ENCODE results near the gene SMARCB1. TPM values are rescaled to one million over a fixed set of nuclear protein-coding genes. Genes with fewer than 3 reads are reported as not detected.

The SMARCB1 gene
- total and polyA plus RNA-seq, 7 experiments from 2014 or later, result 37.0 to 81.1 (median 49.8) TPM

- Histone ChIP-seq H3K9me3 (ENCODE audit: control insufficient read depth in 2 of 3, low read length in 3 of 3) (peaks cover 0 to 12% (median 0%) of the 10 kb centered on the region in 3 experiments), H3K4me1 (ENCODE audit: control insufficient read depth in 2 of 2, insufficient read depth in 2 of 2, low read length in 2 of 2) (peaks cover 0 to 4% of the 10 kb centered on the region in 2 donors), H3K27ac (ENCODE audit: low read depth, low read length) (no peak overlapping the region), H3K36me3 (ENCODE audit: control insufficient read depth in 2 of 3, insufficient read depth in 3 of 3, low read length in 3 of 3) (peaks cover 0 to 29% (median 14%) of the 10 kb centered on the region in 3 experiments), H3K27me3 (ENCODE audit: control insufficient read depth in 2 of 2, insufficient read depth in 2 of 2, low read length in 2 of 2) (no peaks in the 10 kb centered on the region), H3K4me3 (ENCODE audit: low read length) (no peak overlapping the region)
- ATAC-seq (no peak), DNase-seq (no peak)
- Mint-ChIP-seq H3K27me3 (no peaks in the 10 kb centered on the region), H3K9me3 (peaks cover 0 to 19% (median 7%) of the 10 kb centered on the region in 11 donors), H3K27ac (no peak overlapping the region), H3K4me3 (no peak overlapping the region), H3K4me1 (peaks cover 11 to 13% (median 12%) of the 10 kb centered on the region in 7 donors), H3K36me3 (peaks cover 15 to 38% (median 24%) of the 10 kb centered on the region in 5 donors)
- ChIA-PET POLR2A (no interaction called here), CTCF (interaction anchor here (0.6 to 1.2 kb wide), 2 partner anchors 9 to 48 kb away, joined by 3 to 5 read pairs; no protein-coding TSS in a partner anchor)
- intact Hi-C loops (cut with micrococcal nuclease), result no loop called here
Observed at GRCh38 chr22:23745791-23746190, 41.0 kb upstream of the SMARCB1 start.

GRCh38 chr22:23749841-23750301 is 36.9 kb upstream of the SMARCB1 start:
- intact Hi-C loops (cut with micrococcal nuclease), result loop anchor here (2.0 to 10.0 kb wide), 4 partner anchors 17 to 805 kb away; partner anchors contain the start of genes CHCHD10 (in 1 of the 2), GUCD1 (in 1 of the 2) and SNRPD3 (in 1 of the 2)
- Histone ChIP-seq H3K36me3 (ENCODE audit: control insufficient read depth in 2 of 3, insufficient read depth in 3 of 3, low read length in 3 of 3) (peaks cover 0 to 4% (median 2%) of the 10 kb centered on the region in 3 experiments), H3K4me1 (ENCODE audit: control insufficient read depth in 2 of 2, insufficient read depth in 2 of 2, low read length in 2 of 2) (peaks cover 0 to 9% of the 10 kb centered on the region in 2 donors), H3K4me3 (ENCODE audit: low read length) (no peak overlapping the region), H3K27ac (ENCODE audit: low read depth, low read length) (no peak overlapping the region), H3K9me3 (ENCODE audit: control insufficient read depth in 2 of 3, low read length in 3 of 3) (no peaks in the 10 kb centered on the region), H3K27me3 (ENCODE audit: control insufficient read depth in 2 of 2, insufficient read depth in 2 of 2, low read length in 2 of 2) (no peaks in the 10 kb centered on the region)
- Mint-ChIP-seq H3K4me3 (peak overlapping the region; percentile 63 to 88 (median 82)), H3K4me1 (peaks cover 11 to 18% (median 13%) of the 10 kb centered on the region in 7 donors), H3K27ac (peak overlapping the region in 5 of 9 donors; percentile 37 to 78 (median 65)), H3K36me3 (peaks cover 3 to 13% (median 7%) of the 10 kb centered on the region in 5 donors), H3K9me3 (peaks cover 0 to 5% (median 3%) of the 10 kb centered on the region in 11 donors), H3K27me3 (no peaks in the 10 kb centered on the region)
- DNase-seq (no peak), ATAC-seq (no peak)
- CTCF ChIA-PET, result interaction anchor here (0.6 kb wide), 1 partner anchor 13 kb away, joined by 3 read pairs; no protein-coding TSS in a partner anchor
- POLR2A ChIA-PET, result interaction anchor here (0.6 to 3.4 kb wide), 7 partner anchors 13 to 145 kb away, joined by 3 to 15 read pairs (median 7); partner anchors contain the start of genes C22orf15, CHCHD10, MIF and SLC2A11

GRCh38 chr22:23750367-23750713 is 36.4 kb upstream of the SMARCB1 start:
- ChIA-PET POLR2A (interaction anchor here (0.6 to 3.4 kb wide), 10 partner anchors 13 to 144 kb away, joined by 3 to 15 read pairs (median 5); partner anchors contain the start of genes C22orf15, CHCHD10, MIF and SLC2A11), CTCF (interaction anchor here (0.5 to 0.6 kb wide), 2 partner anchors 13 to 32 kb away, joined by 3 read pairs; no protein-coding TSS in a partner anchor)
- H3K4me3 ChIP-seq (ENCODE audit: low read length), result peak overlapping the region; percentile 67
- H3K27ac ChIP-seq (ENCODE audit: low read depth, low read length), result peak overlapping the region; percentile 73
- Mint-ChIP-seq H3K4me1 (peaks cover 11 to 18% (median 13%) of the 10 kb centered on the region in 7 donors), H3K36me3 (peaks cover 0 to 8% (median 3%) of the 10 kb centered on the region in 5 donors), H3K9me3 (peaks cover 0 to 4% (median 0%) of the 10 kb centered on the region in 11 donors), H3K4me3 (peak overlapping the region; percentile 63 to 88 (median 82)), H3K27me3 (no peaks in the 10 kb centered on the region), H3K27ac (peak overlapping the region in 8 of 9 donors; percentile 37 to 88 (median 58))
- ATAC-seq, result no peak
- H3K4me1 ChIP-seq (ENCODE audit: control insufficient read depth in 2 of 2, insufficient read depth in 2 of 2, low read length in 2 of 2), result peaks cover 0 to 9% of the 10 kb centered on the region in 2 donors
- no peaks in the 10 kb centered on the region for H3K27me3 ChIP-seq (ENCODE audit: control insufficient read depth in 2 of 2, insufficient read depth in 2 of 2, low read length in 2 of 2)
- intact Hi-C loops (cut with micrococcal nuclease), result loop anchor here (2.0 to 10.0 kb wide), 4 partner anchors 16 to 804 kb away; partner anchors contain the start of genes CHCHD10 (in 1 of the 2), GUCD1 (in 1 of the 2) and SNRPD3 (in 1 of the 2)
- H3K9me3 ChIP-seq (ENCODE audit: control insufficient read depth in 2 of 3, low read length in 3 of 3), result no peaks in the 10 kb centered on the region
- no peaks in the 10 kb centered on the region for H3K36me3 ChIP-seq (ENCODE audit: control insufficient read depth in 2 of 3, insufficient read depth in 3 of 3, low read length in 3 of 3)
- no peak for DNase-seq

GRCh38 chr22:23750714-23751440 is 35.9 kb upstream of the SMARCB1 start, which contains the start of gene ZNF70:
Gene ZNF70, minus strand, starts transcription at chr22:23751112. Its CDS starts 5,972 bp downstream, at chr22:23745140.
- H3K36me3 ChIP-seq (ENCODE audit: control insufficient read depth in 2 of 3, insufficient read depth in 3 of 3, low read length in 3 of 3), result no peaks in the 10 kb centered on the region
- ATAC-seq (peak; percentile 99), DNase-seq (peak; percentile 78 to 88 (median 86))
- Mint-ChIP-seq H3K27me3 (no peaks in the 10 kb centered on the region), H3K36me3 (peaks cover 0 to 6% (median 2%) of the 10 kb centered on the region in 5 donors), H3K9me3 (peaks cover 0 to 3% (median 0%) of the 10 kb centered on the region in 11 donors), H3K4me3 (peak within 1 kb of the TSS; percentile 63 to 88 (median 82)), H3K4me1 (peaks cover 11 to 18% (median 13%) of the 10 kb centered on the region in 7 donors), H3K27ac (peak within 1 kb of the TSS; percentile 37 to 91 (median 76))
- peak within 1 kb of the TSS; percentile 73 for H3K27ac ChIP-seq (ENCODE audit: low read depth, low read length)
- intact Hi-C loops (cut with micrococcal nuclease), result loop anchor here (1.0 to 10.0 kb wide), 10 partner anchors 12 to 804 kb away; partner anchors contain the start of genes CHCHD10 (in 2 of the 2), DERL3 (in 1 of the 2), GUCD1 (in 1 of the 2) and SMARCB1 (in 1 of the 2)
- H3K4me3 ChIP-seq (ENCODE audit: low read length), result peak within 1 kb of the TSS; percentile 79
- no peaks in the 10 kb centered on the region for H3K9me3 ChIP-seq (ENCODE audit: control insufficient read depth in 2 of 3, low read length in 3 of 3)
- CTCF ChIA-PET, result interaction anchor here (0.5 kb wide), 1 partner anchor 33 kb away, joined by 3 read pairs; no protein-coding TSS in a partner anchor
- H3K27me3 ChIP-seq (ENCODE audit: control insufficient read depth in 2 of 2, insufficient read depth in 2 of 2, low read length in 2 of 2), result no peaks in the 10 kb centered on the region
- peaks cover 0 to 9% of the 10 kb centered on the region in 2 donors for H3K4me1 ChIP-seq (ENCODE audit: control insufficient read depth in 2 of 2, insufficient read depth in 2 of 2, low read length in 2 of 2)
- POLR2A ChIA-PET, result interaction anchor here (0.6 to 3.4 kb wide), 11 partner anchors 12 to 144 kb away, joined by 3 to 15 read pairs (median 5); partner anchors contain the start of genes C22orf15, CHCHD10, MIF and SLC2A11

- CTCF ChIA-PET, result no interaction called here
- H3K4me3 ChIP-seq (ENCODE audit: low read length), result peak overlapping the region; percentile 79
- intact Hi-C loops (cut with micrococcal nuclease), result loop anchor here (1.0 to 10.0 kb wide), 10 partner anchors 12 to 803 kb away; partner anchors contain the start of genes CHCHD10 (in 2 of the 2), DERL3 (in 1 of the 2), GUCD1 (in 1 of the 2) and SMARCB1 (in 1 of the 2)
Observed at GRCh38 chr22:23751441-23751996, 35.2 kb upstream of the SMARCB1 start.

More at GRCh38 chr22:23751441-23751996, 35.2 kb upstream of the SMARCB1 start:
- peaks cover 0 to 6% (median 0%) of the 10 kb centered on the region in 5 donors for H3K36me3 Mint-ChIP-seq
- no peaks in the 10 kb centered on the region for H3K27me3 ChIP-seq (ENCODE audit: control insufficient read depth in 2 of 2, insufficient read depth in 2 of 2, low read length in 2 of 2)
- no peaks in the 10 kb centered on the region for H3K36me3 ChIP-seq (ENCODE audit: control insufficient read depth in 2 of 3, insufficient read depth in 3 of 3, low read length in 3 of 3)
- ATAC-seq (peak; percentile 3), DNase-seq (peak in 1 of 9 donors; percentile 33)
- peak overlapping the region; percentile 52 to 85 (median 74) for H3K4me3 Mint-ChIP-seq
- H3K4me1 ChIP-seq (ENCODE audit: control insufficient read depth in 2 of 2, insufficient read depth in 2 of 2, low read length in 2 of 2), result peaks cover 0 to 9% of the 10 kb centered on the region in 2 donors
- H3K4me1 Mint-ChIP-seq, result peaks cover 11 to 18% (median 13%) of the 10 kb centered on the region in 7 donors
- POLR2A ChIA-PET, result interaction anchor here (1.1 to 3.4 kb wide), 7 partner anchors 12 to 107 kb away, joined by 3 to 15 read pairs (median 7); partner anchors contain the start of genes C22orf15, CHCHD10 and SLC2A11
- H3K9me3 Mint-ChIP-seq, result peaks cover 0 to 2% (median 0%) of the 10 kb centered on the region in 11 donors
- H3K27ac ChIP-seq (ENCODE audit: low read depth, low read length), result peak overlapping the region; percentile 73
- peak overlapping the region in 7 of 9 donors; percentile 21 to 87 (median 48) for H3K27ac Mint-ChIP-seq
- no peaks in the 10 kb centered on the region for H3K27me3 Mint-ChIP-seq
- H3K9me3 ChIP-seq (ENCODE audit: control insufficient read depth in 2 of 3, low read length in 3 of 3), result no peaks in the 10 kb centered on the region

Measured in naive thymus-derived CD4-positive, alpha-beta T cell (primary cell).